H9 (cell line): ENCODE results near the gene C1orf52. TPM values are rescaled to one million over a fixed set of nuclear protein-coding genes. Genes with fewer than 3 reads are reported as not detected.

Experiments
- DNase-seq: peaks from one replicate; pipeline ENCODE4 v3.0.0-alpha.2; 2017
- H2AFZ ChIP-seq: one replicate; pipeline ENCODE4 v1.6.1; 2013; ENCODE audit warnings: mild to moderate bottlenecking, low read length, control low read depth, moderate library complexity
- H2AK5ac ChIP-seq: 2 replicates; pipeline ENCODE4 v1.6.1; 2013; ENCODE audit warnings: low read length, control low read depth, mixed read lengths; ENCODE audit not compliant: insufficient read length
- H2BK120ac ChIP-seq: one replicate; pipeline ENCODE4 v1.6.1; 2013; ENCODE audit warnings: low read depth, mild to moderate bottlenecking, low read length, control low read depth, inconsistent platforms; ENCODE audit not compliant: poor library complexity, severe bottlenecking
- H2BK12ac ChIP-seq: 2 replicates; pipeline ENCODE4 v1.6.1; 2013; ENCODE audit warnings: low read length, control low read depth, mixed read lengths, low read depth; ENCODE audit not compliant: insufficient read length
- H2BK15ac ChIP-seq: 2 replicates; pipeline ENCODE4 v1.6.1; 2013; ENCODE audit warnings: low read depth, low read length, control low read depth
- H2BK20ac ChIP-seq: one replicate; pipeline ENCODE4 v1.6.1; 2013; ENCODE audit warnings: low read depth, mild to moderate bottlenecking, low read length, control low read depth, inconsistent platforms; ENCODE audit not compliant: poor library complexity, severe bottlenecking
- H2BK5ac ChIP-seq: 2 replicates; pipeline ENCODE4 v1.6.1; 2013; ENCODE audit warnings: low read length, control low read depth, mixed read lengths; ENCODE audit not compliant: insufficient read length
- H3K14ac ChIP-seq: 2 replicates; pipeline ENCODE4 v1.6.1; 2013; ENCODE audit warnings: low read length, control low read depth; ENCODE audit not compliant: insufficient read depth
- H3K18ac ChIP-seq: 2 replicates; pipeline ENCODE4 v1.6.1; 2013; ENCODE audit warnings: low read depth, mild to moderate bottlenecking, mixed read lengths, low read length, control low read depth; ENCODE audit not compliant: insufficient read length
- H3K23ac ChIP-seq: 2 replicates; pipeline ENCODE4 v1.6.1; 2013; ENCODE audit warnings: low read length, control low read depth, mixed read lengths, low read depth; ENCODE audit not compliant: insufficient read length
- H3K23me2 ChIP-seq: 2 replicates; pipeline ENCODE4 v1.6.1; 2013; ENCODE audit warnings: low read depth, mild to moderate bottlenecking, mixed read lengths, low read length, control low read depth; ENCODE audit not compliant: insufficient read length, poor library complexity, severe bottlenecking
- H3K27ac ChIP-seq: 2 replicates; pipeline ENCODE4 v1.5.1; 2013; ENCODE audit warnings: low read length, control low read depth, mixed read lengths, low read depth; ENCODE audit not compliant: insufficient read length
- H3K27me3 ChIP-seq: 2 replicates; pipeline ENCODE4 v1.6.1; 2013; ENCODE audit warnings: low read length, control low read depth, inconsistent platforms; ENCODE audit not compliant: insufficient read depth
- H3K4ac ChIP-seq: 2 replicates; pipeline ENCODE4 v1.6.1; 2013; ENCODE audit warnings: low read depth, mild to moderate bottlenecking, control low read depth, inconsistent platforms, low read length, moderate library complexity
- H3K4me1 ChIP-seq: 2 replicates; pipeline ENCODE4 v1.6.1; 2013; ENCODE audit warnings: low read length, control low read depth, inconsistent platforms; ENCODE audit not compliant: insufficient read depth
- H3K4me2 ChIP-seq: 2 replicates; pipeline ENCODE4 v1.6.1; 2013; ENCODE audit warnings: low read length, control low read depth, mixed read lengths; ENCODE audit not compliant: insufficient read length, insufficient read depth
- H3K56ac ChIP-seq: 2 replicates; pipeline ENCODE4 v1.6.1; 2013; ENCODE audit warnings: low read depth, mild to moderate bottlenecking, mixed read lengths, low read length, control low read depth; ENCODE audit not compliant: insufficient read length
- H3K79me1 ChIP-seq: 2 replicates; pipeline ENCODE4 v1.6.1; 2013; ENCODE audit warnings: low read depth, mild to moderate bottlenecking, moderate library complexity, low read length, control low read depth, inconsistent platforms; ENCODE audit not compliant: insufficient read depth, poor library complexity, severe bottlenecking
- H3K79me2 ChIP-seq: 2 replicates; pipeline ENCODE4 v1.6.1; 2013; ENCODE audit warnings: low read length, control low read depth, inconsistent platforms; ENCODE audit not compliant: insufficient read depth
- H3K9ac ChIP-seq: 2 replicates; pipeline ENCODE4 v1.6.1; 2013; ENCODE audit warnings: low read length, control low read depth, mixed read lengths; ENCODE audit not compliant: insufficient read length; ENCODE audit errors: extremely low read depth
- H3K9me3 ChIP-seq: one replicate; pipeline ENCODE4 v1.6.1; 2013; ENCODE audit warnings: low read depth, low read length, inconsistent platforms; ENCODE audit not compliant: control insufficient read depth
- H3T11ph ChIP-seq: one replicate; pipeline ENCODE4 v1.6.1; 2013; ENCODE audit warnings: mild to moderate bottlenecking, low read length, control low read depth, inconsistent platforms
- H4K20me1 ChIP-seq: one replicate; pipeline ENCODE4 v1.6.1; 2013; ENCODE audit not compliant: control insufficient read depth, insufficient read length, insufficient read depth
- H4K5ac ChIP-seq: 2 replicates; pipeline ENCODE4 v1.6.1; 2013; ENCODE audit warnings: low read depth, mild to moderate bottlenecking, mixed read lengths, low read length, control low read depth; ENCODE audit not compliant: insufficient read length
- H4K8ac ChIP-seq: replicated peaks from 2 replicates; pipeline ENCODE4 v1.6.1; 2013; ENCODE audit warnings: low read length, control low read depth, mixed read lengths, low read depth; ENCODE audit not compliant: insufficient read length
- H4K91ac ChIP-seq: 2 replicates; pipeline ENCODE4 v1.6.1; 2013; ENCODE audit warnings: low read depth, mild to moderate bottlenecking, moderate library complexity, mixed read lengths, low read length, control low read depth; ENCODE audit not compliant: insufficient read length
- H3K27ac Mint-ChIP-seq, 3 experiments: 2 replicates in 2 of 3; 3 replicates in 1 of 3; pipeline ENCODE4 v1.8.0; 2020 to 2021; ENCODE audit warnings: mixed read lengths in 3 of 3, mild to moderate bottlenecking in 1 of 3, moderate library complexity in 1 of 3
- H3K27me3 Mint-ChIP-seq: 2 replicates; pipeline ENCODE4 v1.8.0; 2021; ENCODE audit warnings: low read depth, mild to moderate bottlenecking, moderate library complexity, mixed read lengths
- H3K36me3 Mint-ChIP-seq, 3 experiments: 2 replicates in 2 of 3; 3 replicates in 1 of 3; pipeline ENCODE4 v1.8.0; 2020 to 2021; ENCODE audit warnings: low read depth in 3 of 3, mixed read lengths in 3 of 3; ENCODE audit not compliant: insufficient read depth in 1 of 3
- H3K4me1 Mint-ChIP-seq, 2 experiments: 2 replicates each; pipeline ENCODE4 v1.8.0; 2020; ENCODE audit warnings: mixed read lengths in 2 of 2
- H3K4me3 Mint-ChIP-seq, 2 experiments: 2 replicates in 1 of 2; 3 replicates in 1 of 2; pipeline ENCODE4 v1.8.0; 2020 to 2021; ENCODE audit warnings: mild to moderate bottlenecking in 2 of 2, mixed read lengths in 2 of 2, moderate library complexity in 1 of 2
- H3K9me3 Mint-ChIP-seq, 2 experiments: 2 replicates in 1 of 2; 3 replicates in 1 of 2; pipeline ENCODE4 v1.8.0; 2020; ENCODE audit warnings: mild to moderate bottlenecking in 2 of 2, mixed read lengths in 2 of 2, moderate library complexity in 1 of 2
- WGBS: extraction: QIAGEN DNeasy Blood & Tissue Kit; methylation state at CpG from one replicate; pipeline ENCODE4 v1.1.7; 2013; ENCODE audit warnings: missing lambda C conversion rate, low lambda C conversion rate, mixed read lengths; ENCODE audit not compliant: insufficient read length; ENCODE audit errors: extremely low coverage; 5-methylcytosine and 5-hydroxymethylcytosine counted together
- total RNA-seq: library from RNA; stranded (reverse); gene quantifications from 2 replicates; pipeline ENCODE4 v1.2.1, GENCODE V29; 2021
- TF ChIP-seq, protein P1 (sequence below): fragments of 200-600 bp; sonication (generic); conservative IDR thresholded peaks from 3 replicates; pipeline ENCODE4 v1.8.0; 2021; ENCODE audit warnings: antibody characterized with exemption, mild to moderate bottlenecking

The C1orf52 gene
- total RNA-seq, 1 experiment from 2014 or later = 45.1 TPM

DNA sequence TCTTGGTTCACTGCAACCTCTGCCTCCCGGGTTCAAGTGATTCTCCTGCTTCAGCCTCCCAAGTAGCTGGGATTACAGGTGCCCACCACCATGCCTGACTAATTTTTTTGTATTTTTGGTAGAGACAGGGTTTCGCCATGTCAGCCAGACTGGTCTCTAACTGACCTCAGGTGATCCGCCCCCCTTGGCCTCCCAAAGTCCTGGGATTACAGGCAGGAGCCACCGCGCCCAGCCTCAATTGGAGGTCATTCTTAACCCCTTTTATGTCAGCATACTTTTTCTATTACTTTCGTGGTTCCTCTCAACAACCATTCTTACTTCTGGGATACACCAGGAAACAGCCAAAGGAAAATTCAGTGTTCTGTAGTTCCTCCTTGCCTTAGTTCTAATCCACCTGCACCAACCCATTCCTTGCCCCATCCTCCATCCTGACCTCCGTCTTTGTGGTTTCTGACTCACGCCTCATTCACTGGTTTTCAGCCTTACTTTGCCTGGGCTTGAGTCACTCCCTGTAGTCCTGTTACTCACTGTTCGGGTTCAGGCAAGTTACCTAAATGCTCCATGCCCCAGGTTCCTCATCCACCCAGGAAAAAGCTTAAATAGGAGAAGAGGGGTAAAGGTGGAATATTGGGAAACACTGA, 29.9 kb upstream of the C1orf52 start:
- H3K14ac ChIP-seq = no peak overlapping the region
- no peak overlapping the region for H3K4me3 Mint-ChIP-seq

More for the DNA sequence above, 29.9 kb upstream of the C1orf52 start:
- no peak overlapping the region for H2AK5ac ChIP-seq
- no peak overlapping the region for H3K18ac ChIP-seq
- H3T11ph ChIP-seq = no peak overlapping the region
- H4K8ac ChIP-seq = no peak overlapping the region
- TF ChIP-seq, protein P1, sequence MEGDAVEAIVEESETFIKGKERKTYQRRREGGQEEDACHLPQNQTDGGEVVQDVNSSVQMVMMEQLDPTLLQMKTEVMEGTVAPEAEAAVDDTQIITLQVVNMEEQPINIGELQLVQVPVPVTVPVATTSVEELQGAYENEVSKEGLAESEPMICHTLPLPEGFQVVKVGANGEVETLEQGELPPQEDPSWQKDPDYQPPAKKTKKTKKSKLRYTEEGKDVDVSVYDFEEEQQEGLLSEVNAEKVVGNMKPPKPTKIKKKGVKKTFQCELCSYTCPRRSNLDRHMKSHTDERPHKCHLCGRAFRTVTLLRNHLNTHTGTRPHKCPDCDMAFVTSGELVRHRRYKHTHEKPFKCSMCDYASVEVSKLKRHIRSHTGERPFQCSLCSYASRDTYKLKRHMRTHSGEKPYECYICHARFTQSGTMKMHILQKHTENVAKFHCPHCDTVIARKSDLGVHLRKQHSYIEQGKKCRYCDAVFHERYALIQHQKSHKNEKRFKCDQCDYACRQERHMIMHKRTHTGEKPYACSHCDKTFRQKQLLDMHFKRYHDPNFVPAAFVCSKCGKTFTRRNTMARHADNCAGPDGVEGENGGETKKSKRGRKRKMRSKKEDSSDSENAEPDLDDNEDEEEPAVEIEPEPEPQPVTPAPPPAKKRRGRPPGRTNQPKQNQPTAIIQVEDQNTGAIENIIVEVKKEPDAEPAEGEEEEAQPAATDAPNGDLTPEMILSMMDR = no peak
- no peak overlapping the region for H4K5ac ChIP-seq
- H3K27ac ChIP-seq = no peak overlapping the region
- no peak overlapping the region for H2BK20ac ChIP-seq
- H3K79me2 ChIP-seq = no peaks in the 10 kb centered on the region
- H2BK12ac ChIP-seq = no peak overlapping the region
- Mint-ChIP-seq H3K9me3 (no peaks in the 10 kb centered on the region), H3K4me1 (no peaks in the 10 kb centered on the region), H3K36me3 (no peaks in the 10 kb centered on the region), H3K27me3 (no peaks in the 10 kb centered on the region), H3K27ac (no peak overlapping the region)
- H4K91ac ChIP-seq = no peak overlapping the region
- H3K27me3 ChIP-seq = no peaks in the 10 kb centered on the region
- H3K23me2 ChIP-seq = no peaks in the 10 kb centered on the region
- H2BK15ac ChIP-seq = no peak overlapping the region
- no peak overlapping the region for H3K56ac ChIP-seq
- no peak overlapping the region for H2BK120ac ChIP-seq
- H3K4ac ChIP-seq = no peak overlapping the region
- no peaks in the 10 kb centered on the region for H3K4me1 ChIP-seq
- H2AFZ ChIP-seq = no peak overlapping the region
- no peak overlapping the region for H3K4me2 ChIP-seq
- H3K9me3 ChIP-seq = no peaks in the 10 kb centered on the region
- H3K23ac ChIP-seq = no peak overlapping the region
- WGBS = no CpG with 5 or more reads among the region's 9 CpGs
- H3K9ac ChIP-seq = no peak overlapping the region
- H4K20me1 ChIP-seq = no peaks in the 10 kb centered on the region
- no peak overlapping the region for H2BK5ac ChIP-seq
- H3K79me1 ChIP-seq = no peaks in the 10 kb centered on the region
- no peak for DNase-seq
